ENCODE results near the gene ZNF546. TPM values are rescaled to one million over a fixed set of nuclear protein-coding genes. Genes with fewer than 3 reads are reported as not detected.
"Not testable (repeated sequence)": the region's sequence is repeated elsewhere in the genome, so short reads cannot be mapped to it uniquely, and the experiment has no call there.

The ZNF546 gene
- total RNA-seq, 2 experiments from 2014 or later, result 4.9 to 5.2 TPM

DNA sequence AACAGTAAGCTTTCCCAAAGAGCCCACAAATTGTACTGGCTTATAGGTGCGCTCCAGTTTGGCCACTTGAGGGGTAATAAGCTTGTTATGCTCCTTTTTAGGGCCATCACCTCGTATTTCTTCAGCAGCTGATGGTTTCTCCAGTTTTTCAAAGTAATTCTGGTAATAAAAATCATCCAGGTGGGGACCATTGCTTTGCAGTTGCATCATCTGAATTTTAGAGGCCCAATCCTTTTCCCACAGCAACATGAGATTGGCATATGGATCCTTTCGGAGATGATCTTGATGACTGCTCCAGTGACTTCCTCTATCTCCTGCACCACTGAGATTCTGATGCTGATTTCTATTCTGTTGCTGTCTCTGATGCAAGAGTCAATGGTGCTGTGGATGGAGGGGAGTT, 27.1 kb downstream of the ZNF546 start:
- Mint-ChIP-seq H3K27me3 (ENCODE audit: low read depth) (no peaks in the 10 kb centered on the region), H3K9me3 (ENCODE audit: insufficient read depth) (peaks cover 70% of the 10 kb centered on the region), H3K4me1 (ENCODE audit: low read depth) (no peaks in the 10 kb centered on the region), H3K4me3 (no peak overlapping the region), H3K36me3 (ENCODE audit: low read depth) (peaks cover 15% of the 10 kb centered on the region), H3K27ac (no peak overlapping the region)
- POLR2A ChIA-PET, result no interaction called here
- no peak for ATAC-seq
- DNase-seq, result no peak
- CTCF ChIA-PET, result interaction anchor here (1.2 kb wide), 1 partner anchor 232 kb away, joined by 3 read pairs; no protein-coding TSS in a partner anchor

DNA sequence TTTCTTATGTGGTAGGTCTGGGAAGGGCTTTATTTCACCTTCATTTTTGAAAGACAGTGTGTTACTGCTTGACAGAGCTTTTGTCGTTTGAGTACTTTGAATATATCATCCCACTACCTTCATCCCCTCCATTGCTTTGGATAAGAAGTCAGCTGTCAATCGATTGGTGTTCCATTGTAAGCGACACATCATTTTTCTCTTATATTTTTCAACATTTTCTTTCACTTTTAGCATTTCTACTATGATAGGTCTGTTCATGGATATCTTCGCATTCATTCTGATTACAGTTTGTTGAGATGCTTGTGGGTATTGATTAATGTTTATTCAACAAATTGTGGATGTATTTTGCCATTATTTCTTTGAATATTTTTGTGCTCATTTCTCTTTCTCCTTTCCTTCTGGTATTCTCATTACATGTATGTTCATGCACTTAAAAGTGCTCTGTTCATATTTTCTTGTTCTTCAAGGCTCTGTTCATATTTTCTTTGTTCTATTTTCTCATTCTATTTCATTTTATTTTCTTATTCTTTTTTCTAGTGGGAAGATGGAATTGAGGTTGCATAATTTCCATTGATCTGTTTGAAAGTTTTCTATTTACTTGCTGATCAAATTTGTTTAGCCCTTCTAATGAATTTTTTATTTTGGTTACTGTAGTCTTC, 29.2 kb downstream of the ZNF546 start:
- CTCF ChIA-PET, result no interaction called here
- Mint-ChIP-seq H3K4me3 (no peak overlapping the region), H3K27me3 (ENCODE audit: low read depth) (no peaks in the 10 kb centered on the region), H3K4me1 (ENCODE audit: low read depth) (no peaks in the 10 kb centered on the region), H3K36me3 (ENCODE audit: low read depth) (peaks cover 23% of the 10 kb centered on the region), H3K9me3 (ENCODE audit: insufficient read depth) (peaks cover 69% of the 10 kb centered on the region), H3K27ac (no peak overlapping the region)
- DNase-seq, result no peak
- ATAC-seq, result no peak
- POLR2A ChIA-PET, result no interaction called here

- H3K27me3 Mint-ChIP-seq (ENCODE audit: low read depth), result no peaks in the 10 kb centered on the region
- no peak for ATAC-seq
- no peak for DNase-seq
- no peak overlapping the region for H3K4me3 Mint-ChIP-seq
- H3K4me1 Mint-ChIP-seq (ENCODE audit: low read depth), result no peaks in the 10 kb centered on the region
- peaks cover 24% of the 10 kb centered on the region for H3K36me3 Mint-ChIP-seq (ENCODE audit: low read depth)
- peaks cover 66% of the 10 kb centered on the region for H3K9me3 Mint-ChIP-seq (ENCODE audit: insufficient read depth)
- H3K27ac Mint-ChIP-seq, result no peak overlapping the region
- ChIA-PET POLR2A (no interaction called here), CTCF (no interaction called here)
Observed at GRCh38 chr19:40026597-40026970, 29.7 kb downstream of the ZNF546 start.

DNA sequence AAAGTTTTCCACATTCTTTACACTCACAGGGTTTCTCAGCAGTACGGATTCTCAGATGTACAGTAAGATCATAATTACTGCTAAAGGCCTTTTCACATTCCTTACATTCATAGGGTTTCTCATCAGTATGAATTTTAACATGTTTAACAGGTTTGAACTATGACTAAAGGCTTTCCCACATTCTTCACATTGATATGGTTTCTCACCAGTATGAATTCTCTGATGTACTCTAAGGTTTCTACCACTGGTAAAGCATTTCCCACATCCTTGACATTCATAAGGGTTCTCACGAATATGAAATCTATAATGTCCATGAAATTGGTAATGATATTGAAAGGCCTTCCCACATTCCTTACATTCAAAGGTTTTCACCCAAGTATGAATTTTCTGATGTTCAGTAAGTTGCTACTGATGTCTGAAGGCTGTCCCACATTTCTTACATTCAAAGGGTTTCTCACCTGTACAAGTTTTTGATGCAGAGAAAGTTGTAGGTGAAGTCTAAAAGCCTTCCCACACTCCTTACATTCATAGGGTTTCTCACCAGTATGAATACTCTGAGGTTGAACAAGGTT, 37.2 kb downstream of the ZNF546 start:
- Mint-ChIP-seq H3K27me3 (ENCODE audit: low read depth) (no peaks in the 10 kb centered on the region), H3K4me1 (ENCODE audit: low read depth) (no peaks in the 10 kb centered on the region), H3K36me3 (ENCODE audit: low read depth) (peaks cover 52% of the 10 kb centered on the region), H3K27ac (no peak overlapping the region), H3K9me3 (ENCODE audit: insufficient read depth) (peaks cover 59% of the 10 kb centered on the region), H3K4me3 (no peak overlapping the region)
- ATAC-seq, result no peak
- CTCF ChIA-PET, result no interaction called here
- DNase-seq, result no peak
- POLR2A ChIA-PET, result no interaction called here

GRCh38 chr19:40035996-40036395, 39.1 kb downstream of the ZNF546 start:
- ChIA-PET POLR2A (no interaction called here), CTCF (no interaction called here)
- no peak overlapping the region for H3K27ac Mint-ChIP-seq
- H3K27me3 Mint-ChIP-seq (ENCODE audit: low read depth), result no peaks in the 10 kb centered on the region
- no peak overlapping the region for H3K4me3 Mint-ChIP-seq
- H3K4me1 Mint-ChIP-seq (ENCODE audit: low read depth), result no peaks in the 10 kb centered on the region
- DNase-seq (no peak), ATAC-seq (no peak)
- H3K9me3 Mint-ChIP-seq (ENCODE audit: insufficient read depth), result peaks cover 46% of the 10 kb centered on the region
- H3K36me3 Mint-ChIP-seq (ENCODE audit: low read depth), result peaks cover 48% of the 10 kb centered on the region

DNA sequence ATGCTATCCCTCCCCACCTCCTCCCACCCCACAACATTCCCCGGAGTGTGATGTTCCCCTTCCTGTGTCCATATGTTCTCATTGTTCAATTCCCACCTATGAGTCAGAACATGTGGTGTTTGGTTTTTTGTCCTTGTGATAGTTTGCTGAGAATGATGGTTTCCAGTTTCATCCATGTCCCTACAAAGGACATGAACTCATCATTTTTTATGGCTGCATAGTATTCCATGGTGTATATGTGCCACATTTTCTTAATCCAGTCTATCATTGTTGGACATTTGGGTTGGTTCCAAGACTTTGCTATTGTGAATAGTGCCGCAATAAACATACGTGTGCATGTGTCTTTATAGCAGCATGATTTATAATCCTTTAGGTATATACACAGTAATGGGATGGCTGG, 41.2 kb downstream of the ZNF546 start:
- H3K9me3 Mint-ChIP-seq (ENCODE audit: insufficient read depth), result peaks cover 38% of the 10 kb centered on the region

GRCh38 chr19:40041718-40042117, 44.9 kb downstream of the ZNF546 start:
- H3K27me3 Mint-ChIP-seq (ENCODE audit: low read depth); POLR2A ChIA-PET; CTCF ChIA-PET; H3K4me3 Mint-ChIP-seq; DNase-seq; ATAC-seq; H3K4me1 Mint-ChIP-seq (ENCODE audit: low read depth); H3K27ac Mint-ChIP-seq: not testable (repeated sequence)
- Mint-ChIP-seq H3K9me3 (ENCODE audit: insufficient read depth) (peaks cover 34% of the 10 kb centered on the region), H3K36me3 (ENCODE audit: low read depth) (peaks cover 54% of the 10 kb centered on the region)

More for the DNA sequence above, 41.2 kb downstream of the ZNF546 start:
- H3K36me3 Mint-ChIP-seq (ENCODE audit: low read depth), result peaks cover 49% of the 10 kb centered on the region
- H3K4me3 Mint-ChIP-seq; H3K27ac Mint-ChIP-seq; POLR2A ChIA-PET; DNase-seq; ATAC-seq; H3K4me1 Mint-ChIP-seq (ENCODE audit: low read depth); CTCF ChIA-PET; H3K27me3 Mint-ChIP-seq (ENCODE audit: low read depth): not testable (repeated sequence)

DNA sequence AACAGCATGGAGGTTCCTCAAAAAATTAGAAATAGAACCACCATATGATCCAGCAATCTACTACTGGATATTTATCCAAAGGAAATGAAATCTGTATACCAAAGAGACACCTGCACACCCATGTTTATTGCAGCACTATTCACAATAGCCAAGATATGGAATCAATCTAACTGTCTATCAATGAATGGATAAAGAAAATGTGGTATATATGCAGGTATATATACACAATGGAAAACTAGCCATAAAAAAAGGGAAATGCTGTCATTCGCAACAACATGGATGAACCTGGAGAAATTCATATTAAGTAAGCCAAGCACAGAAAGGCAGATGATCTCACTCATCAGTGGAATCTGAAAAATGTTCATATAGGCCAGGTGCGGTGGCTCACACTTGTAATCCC, 56.6 kb downstream of the ZNF546 start:
- peaks cover 10% of the 10 kb centered on the region for H3K9me3 Mint-ChIP-seq (ENCODE audit: insufficient read depth)
- no peak overlapping the region for H3K4me3 Mint-ChIP-seq
- H3K27ac Mint-ChIP-seq, result no peak overlapping the region
- peaks cover 38% of the 10 kb centered on the region for H3K4me1 Mint-ChIP-seq (ENCODE audit: low read depth)
- no peaks in the 10 kb centered on the region for H3K27me3 Mint-ChIP-seq (ENCODE audit: low read depth)
- POLR2A ChIA-PET, result no interaction called here
- H3K36me3 Mint-ChIP-seq (ENCODE audit: low read depth), result peaks cover 44% of the 10 kb centered on the region
- CTCF ChIA-PET, result interaction anchor here (1.3 kb wide), 1 partner anchor 83 kb away, joined by 4 read pairs; no protein-coding TSS in a partner anchor
- DNase-seq (no peak), ATAC-seq (no peak)

- DNase-seq (no peak), ATAC-seq (no peak)
- H3K27me3 Mint-ChIP-seq (ENCODE audit: low read depth), result peaks cover under 1% of the 10 kb centered on the region
- H3K27ac Mint-ChIP-seq, result no peak overlapping the region
- H3K36me3 Mint-ChIP-seq (ENCODE audit: low read depth), result peaks cover 42% of the 10 kb centered on the region
- ChIA-PET POLR2A (interaction anchor here (1.6 kb wide), 1 partner anchor 36 kb away, joined by 12 read pairs; the partner anchor contains the start of gene ZNF780A), CTCF (no interaction called here)
- peaks cover 38% of the 10 kb centered on the region for H3K4me1 Mint-ChIP-seq (ENCODE audit: low read depth)
- peak overlapping the region; percentile 98 for H3K4me3 Mint-ChIP-seq
- peaks cover 19% of the 10 kb centered on the region for H3K9me3 Mint-ChIP-seq (ENCODE audit: insufficient read depth)
Observed at GRCh38 chr19:40054632-40055031, 57.8 kb downstream of the ZNF546 start.

- peak overlapping the region; percentile 98 for H3K4me3 Mint-ChIP-seq
- H3K27me3 Mint-ChIP-seq (ENCODE audit: low read depth), result peaks cover 5% of the 10 kb centered on the region
- ATAC-seq (no peak), DNase-seq (no peak)
- H3K4me1 Mint-ChIP-seq (ENCODE audit: low read depth), result peaks cover 38% of the 10 kb centered on the region
- peak overlapping the region; percentile 99 for H3K27ac Mint-ChIP-seq
- ChIA-PET POLR2A (interaction anchor here (1.6 kb wide), 1 partner anchor 36 kb away, joined by 12 read pairs; the partner anchor contains the start of gene ZNF780A), CTCF (interaction anchor here (1.0 to 1.8 kb wide), 2 partner anchors 35 to 85 kb away, joined by 3 to 9 read pairs; partner anchors contain the start of gene PSMC4)
- peaks cover 43% of the 10 kb centered on the region for H3K36me3 Mint-ChIP-seq (ENCODE audit: low read depth)
- peaks cover 24% of the 10 kb centered on the region for H3K9me3 Mint-ChIP-seq (ENCODE audit: insufficient read depth)
Observed at GRCh38 chr19:40055049-40055448, 58.2 kb downstream of the ZNF546 start.

DNA sequence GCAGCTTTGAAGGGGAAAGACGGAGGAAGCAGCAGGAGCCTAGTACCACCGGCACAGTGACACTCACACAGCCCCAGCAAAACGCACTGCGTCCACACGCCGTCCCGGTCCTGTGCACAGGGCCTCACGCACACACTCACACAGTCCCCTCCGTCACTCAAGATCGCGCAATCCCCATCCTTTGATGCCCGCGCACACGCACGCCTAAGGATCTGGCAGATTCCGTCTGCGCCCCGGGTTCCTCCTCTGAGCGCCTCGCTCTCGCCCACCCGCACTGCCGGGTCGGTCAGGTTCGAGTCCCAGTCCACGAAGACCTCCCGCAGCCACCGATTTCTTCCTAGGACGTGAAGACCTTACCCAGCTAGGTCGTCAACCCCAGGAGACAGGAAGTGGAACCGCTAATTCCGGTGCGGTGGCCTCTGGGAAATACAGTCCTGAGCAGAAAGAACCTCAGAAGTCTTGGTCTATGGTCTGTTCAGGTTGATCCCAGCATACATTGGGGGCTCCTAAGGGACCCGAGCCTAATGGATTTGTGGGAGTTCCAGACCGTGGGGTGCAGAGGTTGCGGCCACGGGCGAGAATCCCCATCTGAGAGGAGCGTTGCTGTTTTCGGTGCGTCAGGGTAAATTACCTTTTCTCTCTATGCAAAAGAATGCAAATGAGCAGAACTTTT, 59.1 kb downstream of the ZNF546 start, which contains the start of gene ZNF780B:
Gene ZNF780B, minus strand, starts transcription at position 400 of the 673 bp plus-strand sequence. CDS start 5,899 bp downstream, outside the sequence.
- Mint-ChIP-seq H3K27me3 (ENCODE audit: low read depth) (peaks cover 5% of the 10 kb centered on the region), H3K4me1 (ENCODE audit: low read depth) (peaks cover 38% of the 10 kb centered on the region), H3K9me3 (ENCODE audit: insufficient read depth) (peaks cover 19% of the 10 kb centered on the region), H3K4me3 (peak within 1 kb of the TSS; percentile 98), H3K36me3 (ENCODE audit: low read depth) (peaks cover 36% of the 10 kb centered on the region), H3K27ac (peak within 1 kb of the TSS; percentile 99)
- CTCF ChIA-PET, result interaction anchor here (1.0 to 1.8 kb wide), 3 partner anchors 10 to 86 kb away, joined by 3 to 9 read pairs (median 3); partner anchors contain the start of gene PSMC4
- POLR2A ChIA-PET, result interaction anchor here (0.6 to 1.6 kb wide), 2 partner anchors 35 to 127 kb away, joined by 4 to 12 read pairs; partner anchors contain the start of gene ZNF780A
- peak; percentile 95 for ATAC-seq
- DNase-seq, result peak; percentile 85

GRCh38 chr19:40056505-40056904, 59.6 kb downstream of the ZNF546 start:
- Mint-ChIP-seq H3K9me3 (ENCODE audit: insufficient read depth) (peaks cover 19% of the 10 kb centered on the region), H3K27ac (peak overlapping the region; percentile 99), H3K36me3 (ENCODE audit: low read depth) (peaks cover 34% of the 10 kb centered on the region), H3K27me3 (ENCODE audit: low read depth) (peaks cover 6% of the 10 kb centered on the region), H3K4me3 (peak overlapping the region; percentile 98), H3K4me1 (ENCODE audit: low read depth) (peaks cover 38% of the 10 kb centered on the region)
- POLR2A ChIA-PET, result interaction anchor here (0.6 kb wide), 1 partner anchor 128 kb away, joined by 4 read pairs; no protein-coding TSS in a partner anchor
- ATAC-seq (no peak), DNase-seq (no peak)
- CTCF ChIA-PET, result interaction anchor here (0.7 to 1.8 kb wide), 3 partner anchors 9 to 607 kb away, joined by 3 to 9 read pairs (median 3); partner anchors contain the start of gene PSMC4
